ENCODE measurements around the gene XXYLT1.

DNA sequence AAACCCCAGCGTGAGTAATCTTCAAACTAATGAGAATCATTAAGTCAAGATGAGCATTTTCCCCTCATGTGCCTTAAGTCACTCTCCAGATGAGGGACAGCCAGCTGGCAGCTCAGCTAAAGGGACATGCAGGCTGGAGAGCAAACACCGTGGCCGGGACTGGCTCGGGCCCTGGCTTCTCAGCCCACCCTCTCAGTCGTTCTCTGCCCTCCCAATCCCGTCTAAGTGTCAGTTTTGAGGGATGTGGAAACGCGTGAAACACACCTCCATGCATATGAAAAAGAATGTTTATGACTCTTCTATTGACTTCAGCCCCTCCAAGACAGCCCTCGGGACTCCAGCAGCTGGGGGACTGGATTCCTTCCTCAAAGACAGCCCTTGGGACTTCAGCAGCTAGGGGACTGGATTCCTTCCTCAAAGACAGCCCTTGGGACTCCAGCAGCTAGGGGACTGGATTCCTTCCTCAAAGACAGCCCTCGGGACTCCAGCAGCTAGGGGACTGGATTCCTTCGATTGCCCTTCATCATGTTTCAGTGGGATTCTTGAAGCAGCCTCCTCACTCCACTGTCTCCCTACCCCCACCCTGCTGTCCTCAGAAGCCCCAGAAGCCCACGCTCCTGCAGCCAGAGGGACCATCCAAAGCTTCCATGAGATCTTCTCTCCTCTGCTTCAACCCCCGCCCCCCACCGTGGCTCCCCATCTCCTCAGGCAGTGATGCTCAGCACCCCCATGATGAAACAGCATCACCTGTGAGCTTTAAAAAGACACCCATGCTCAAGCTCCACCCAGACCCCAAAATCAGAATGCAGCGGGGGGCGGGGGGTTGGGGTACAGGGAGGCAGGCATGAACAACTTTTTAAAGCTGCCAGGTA is 228.9 kb downstream of the XXYLT1 start:
- TF ChIP-seq IRF2 (CRISPR knock-in tag; IDR thresholded peaks at IDR 0.05; ENCODE audit: borderline replicate concordance, low read depth) (no peak), CTCF (IDR thresholded peaks at IDR 0.05) (no peak), SP1 (CRISPR knock-in tag; conservative IDR thresholded peaks at IDR 0.05) (no peak), ATF2 (CRISPR knock-in tag; IDR thresholded peaks at IDR 0.05; ENCODE audit: borderline replicate concordance, low read depth) (no peak), TP53 (CRISPR knock-in tag; IDR thresholded peaks at IDR 0.05) (no peak), NR2C2 (CRISPR knock-in tag; IDR thresholded peaks at IDR 0.05) (no peak), GABPB1 (CRISPR knock-in tag; IDR thresholded peaks at IDR 0.05) (no peak)
- TF ChIP-seq, protein P1, sequence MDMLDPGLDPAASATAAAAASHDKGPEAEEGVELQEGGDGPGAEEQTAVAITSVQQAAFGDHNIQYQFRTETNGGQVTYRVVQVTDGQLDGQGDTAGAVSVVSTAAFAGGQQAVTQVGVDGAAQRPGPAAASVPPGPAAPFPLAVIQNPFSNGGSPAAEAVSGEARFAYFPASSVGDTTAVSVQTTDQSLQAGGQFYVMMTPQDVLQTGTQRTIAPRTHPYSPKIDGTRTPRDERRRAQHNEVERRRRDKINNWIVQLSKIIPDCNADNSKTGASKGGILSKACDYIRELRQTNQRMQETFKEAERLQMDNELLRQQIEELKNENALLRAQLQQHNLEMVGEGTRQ (CRISPR knock-in tag; IDR thresholded peaks at IDR 0.05) = no peak

All from WTC11 (cell line).